ENCODE data around the gene ROCK2.
"Not testable (repeated sequence)": the region's sequence is repeated elsewhere in the genome, so short reads cannot be mapped to it uniquely, and the experiment has no call there.

ROCK2 gene

GRCh38 chr2:11236335-11236734, 108.1 kb downstream of the ROCK2 start:
- DNase-seq (ENCODE audit: low read depth in 2 of 2) = no peak

GRCh38 chr2:11235583-11235982, 108.9 kb downstream of the ROCK2 start:
- no peak for DNase-seq (ENCODE audit: low read depth in 2 of 2)

GRCh38 chr2:11234309-11234708, 110.1 kb downstream of the ROCK2 start:
- DNase-seq (ENCODE audit: low read depth in 2 of 2) = no peak

GRCh38 chr2:11231193-11231592, 113.2 kb downstream of the ROCK2 start:
- not testable (repeated sequence) for DNase-seq (ENCODE audit: low read depth in 2 of 2)

GRCh38 chr2:11228692-11229091, 115.7 kb downstream of the ROCK2 start:
- no peak for DNase-seq (ENCODE audit: low read depth in 2 of 2)

- no peak for DNase-seq (ENCODE audit: low read depth in 2 of 2)
Observed at GRCh38 chr2:11227595-11227994, 116.8 kb downstream of the ROCK2 start.

GRCh38 chr2:11224887-11225286, 119.5 kb downstream of the ROCK2 start:
- no peak for DNase-seq (ENCODE audit: low read depth in 2 of 2)

GRCh38 chr2:11222845-11223244, 121.6 kb downstream of the ROCK2 start:
- DNase-seq (ENCODE audit: low read depth in 2 of 2) = no peak

- DNase-seq (ENCODE audit: low read depth in 2 of 2) = no peak
Observed at GRCh38 chr2:11220445-11220844, 124.0 kb downstream of the ROCK2 start.

- no peak for DNase-seq (ENCODE audit: low read depth in 2 of 2)
Observed at GRCh38 chr2:11215407-11215806, 129.0 kb downstream of the ROCK2 start.

- DNase-seq (ENCODE audit: low read depth in 2 of 2) = no peak
Observed at GRCh38 chr2:11214770-11215169, 129.7 kb downstream of the ROCK2 start.

- no peak for DNase-seq (ENCODE audit: low read depth in 2 of 2)
Observed at GRCh38 chr2:11213975-11214374, 130.5 kb downstream of the ROCK2 start.

GRCh38 chr2:11213090-11213638, 131.3 kb downstream of the ROCK2 start:
- no peak for DNase-seq (ENCODE audit: low read depth in 2 of 2)

- no peak for DNase-seq (ENCODE audit: low read depth in 2 of 2)
Observed at GRCh38 chr2:11212645-11213044, 131.8 kb downstream of the ROCK2 start.

- DNase-seq (ENCODE audit: low read depth in 2 of 2) = no peak
Observed at GRCh38 chr2:11208083-11208482, 136.4 kb downstream of the ROCK2 start.

- DNase-seq (ENCODE audit: low read depth in 2 of 2) = no peak
Observed at GRCh38 chr2:11203480-11203879, 141.0 kb downstream of the ROCK2 start.

GRCh38 chr2:11201969-11202368, 142.5 kb downstream of the ROCK2 start:
- DNase-seq (ENCODE audit: low read depth in 2 of 2) = no peak

GRCh38 chr2:11200651-11201050, 143.8 kb downstream of the ROCK2 start:
- DNase-seq (ENCODE audit: low read depth in 2 of 2) = no peak

- no peak for DNase-seq (ENCODE audit: low read depth in 2 of 2)
Observed at GRCh38 chr2:11196246-11196645, 148.2 kb downstream of the ROCK2 start.

- DNase-seq (ENCODE audit: low read depth in 2 of 2) = no peak
Observed at GRCh38 chr2:11187731-11188130, 156.7 kb downstream of the ROCK2 start.

GRCh38 chr2:11187083-11187619, 157.3 kb downstream of the ROCK2 start:
- no peak for DNase-seq (ENCODE audit: low read depth in 2 of 2)

GRCh38 chr2:11186145-11186544, 158.3 kb downstream of the ROCK2 start:
- no peak for DNase-seq (ENCODE audit: low read depth in 2 of 2)

- no peak for DNase-seq (ENCODE audit: low read depth in 2 of 2)
Observed at GRCh38 chr2:11182951-11183350, 161.5 kb downstream of the ROCK2 start.

GRCh38 chr2:11180653-11181052, 163.8 kb downstream of the ROCK2 start:
- no peak for DNase-seq (ENCODE audit: low read depth in 2 of 2)
